NOMO-1 (cell line): ENCODE data around the gene DNAJC3.

Source experiments
- DNase-seq, 2 experiments: peaks; one replicate each; lab custom pipeline; 2025; ENCODE audit not compliant: unreplicated experiment in 2 of 2; lab: John Stamatoyannopoulos, UW

DNAJC3 gene, protein sequence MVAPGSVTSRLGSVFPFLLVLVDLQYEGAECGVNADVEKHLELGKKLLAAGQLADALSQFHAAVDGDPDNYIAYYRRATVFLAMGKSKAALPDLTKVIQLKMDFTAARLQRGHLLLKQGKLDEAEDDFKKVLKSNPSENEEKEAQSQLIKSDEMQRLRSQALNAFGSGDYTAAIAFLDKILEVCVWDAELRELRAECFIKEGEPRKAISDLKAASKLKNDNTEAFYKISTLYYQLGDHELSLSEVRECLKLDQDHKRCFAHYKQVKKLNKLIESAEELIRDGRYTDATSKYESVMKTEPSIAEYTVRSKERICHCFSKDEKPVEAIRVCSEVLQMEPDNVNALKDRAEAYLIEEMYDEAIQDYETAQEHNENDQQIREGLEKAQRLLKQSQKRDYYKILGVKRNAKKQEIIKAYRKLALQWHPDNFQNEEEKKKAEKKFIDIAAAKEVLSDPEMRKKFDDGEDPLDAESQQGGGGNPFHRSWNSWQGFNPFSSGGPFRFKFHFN

GRCh38 chr13:95676762-95677563 lies at the start of gene DNAJC3:
Gene DNAJC3 (plus strand): TSS chr13:95677139. CDS start chr13:95677256, 117 bp downstream.
- peak; percentile 97 to 99 for DNase-seq

- no peak for DNase-seq
Observed at GRCh38 chr13:95627590-95627989, 49.3 kb upstream of the DNAJC3 start.

DNA sequence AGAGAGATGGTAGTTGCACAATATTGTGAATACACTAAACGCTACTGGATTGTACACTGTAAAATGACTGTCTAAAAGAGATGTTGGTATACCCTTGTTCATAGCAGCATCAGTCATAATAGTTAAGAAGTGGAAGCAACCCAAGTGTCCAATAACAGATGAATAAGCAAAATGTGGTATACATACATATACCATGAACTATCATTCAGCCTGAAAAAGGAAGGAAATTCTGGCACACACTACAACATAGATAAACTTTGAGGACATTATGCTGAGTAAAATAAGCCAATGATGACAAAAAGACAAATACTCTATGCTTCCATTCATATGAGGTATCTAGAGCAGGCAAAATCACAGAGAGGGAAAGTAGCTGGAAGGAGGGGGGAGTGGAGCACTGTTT lies 48.5 kb upstream of the DNAJC3 start:
- no peak for DNase-seq

- DNase-seq: no peak
Observed at GRCh38 chr13:95629071-95629470, 47.9 kb upstream of the DNAJC3 start.

DNA sequence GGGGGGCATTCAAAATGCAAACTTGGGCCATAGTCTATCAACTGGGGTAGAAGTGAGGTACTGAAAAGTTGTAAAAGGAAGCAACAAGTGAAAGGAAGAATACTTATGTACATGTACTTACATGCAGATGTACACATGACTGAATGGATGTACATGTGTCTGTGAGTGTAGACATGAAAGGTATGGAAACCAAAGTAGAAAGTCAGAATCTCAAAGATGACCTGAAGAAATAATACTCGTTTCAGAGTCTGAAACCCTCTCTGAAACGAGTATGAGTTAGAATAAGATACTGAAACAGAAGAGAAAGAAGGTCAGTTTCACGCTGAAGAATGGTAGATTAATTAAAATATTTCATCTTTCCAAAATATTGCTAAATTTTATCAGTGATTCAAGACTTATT lies 46.3 kb upstream of the DNAJC3 start:
- DNase-seq: no peak

DNA sequence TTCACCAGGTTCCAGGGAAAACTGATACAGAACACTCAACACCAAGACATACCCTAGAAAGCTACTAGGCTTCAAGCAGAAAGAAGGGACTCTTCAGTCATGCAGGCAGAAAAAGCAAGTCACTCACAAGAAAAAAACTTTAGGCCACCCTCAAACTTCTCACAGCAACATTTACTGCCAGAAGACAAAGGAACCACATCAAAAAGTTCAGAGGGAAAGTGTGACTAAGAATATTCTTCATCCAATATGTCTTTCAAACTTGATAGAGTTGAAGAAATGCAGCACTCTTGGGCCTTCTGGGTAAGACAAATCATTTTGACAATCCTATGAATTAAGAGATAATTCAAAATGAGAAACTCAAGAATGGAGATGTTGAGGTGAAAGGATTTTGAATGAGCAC lies 40.1 kb upstream of the DNAJC3 start:
- DNase-seq: no peak

DNA sequence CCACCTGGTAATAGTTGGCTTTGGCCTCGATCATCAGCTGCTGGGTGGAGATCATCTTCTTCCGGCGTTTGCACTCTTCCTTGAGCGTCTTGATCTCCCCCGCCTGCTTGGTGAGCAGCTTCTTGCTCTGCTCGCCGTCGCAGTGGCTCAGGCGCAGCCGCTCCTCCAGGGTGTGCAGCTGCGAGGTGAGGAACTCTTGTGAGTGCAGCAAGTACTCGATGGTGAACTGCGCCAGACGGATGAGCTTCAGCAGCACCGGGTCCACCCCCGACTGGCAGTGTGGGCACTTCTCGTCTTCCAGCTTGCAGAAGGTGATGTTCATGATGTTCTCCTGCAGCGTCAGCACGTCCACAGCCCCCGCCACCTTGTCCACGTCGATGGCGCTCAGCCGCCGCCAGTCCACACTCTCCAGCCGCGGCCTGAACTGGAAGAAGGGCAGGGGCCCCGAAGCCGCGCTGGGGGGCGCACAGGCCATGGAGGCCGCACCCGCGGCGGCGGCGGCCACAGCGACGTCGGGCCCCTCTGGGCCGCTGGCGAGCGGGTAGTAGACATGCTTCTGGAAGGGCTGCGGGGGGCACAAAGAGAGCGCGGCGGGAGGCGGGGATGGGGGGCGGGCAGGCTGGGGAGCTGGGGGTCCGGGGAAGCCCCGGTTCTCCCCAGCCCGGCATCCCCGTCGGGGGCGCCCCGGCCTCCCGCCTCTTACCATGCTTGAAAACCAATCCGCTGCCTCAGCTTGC lies 35.5 kb upstream of the DNAJC3 start:
- no peak for DNase-seq

DNA sequence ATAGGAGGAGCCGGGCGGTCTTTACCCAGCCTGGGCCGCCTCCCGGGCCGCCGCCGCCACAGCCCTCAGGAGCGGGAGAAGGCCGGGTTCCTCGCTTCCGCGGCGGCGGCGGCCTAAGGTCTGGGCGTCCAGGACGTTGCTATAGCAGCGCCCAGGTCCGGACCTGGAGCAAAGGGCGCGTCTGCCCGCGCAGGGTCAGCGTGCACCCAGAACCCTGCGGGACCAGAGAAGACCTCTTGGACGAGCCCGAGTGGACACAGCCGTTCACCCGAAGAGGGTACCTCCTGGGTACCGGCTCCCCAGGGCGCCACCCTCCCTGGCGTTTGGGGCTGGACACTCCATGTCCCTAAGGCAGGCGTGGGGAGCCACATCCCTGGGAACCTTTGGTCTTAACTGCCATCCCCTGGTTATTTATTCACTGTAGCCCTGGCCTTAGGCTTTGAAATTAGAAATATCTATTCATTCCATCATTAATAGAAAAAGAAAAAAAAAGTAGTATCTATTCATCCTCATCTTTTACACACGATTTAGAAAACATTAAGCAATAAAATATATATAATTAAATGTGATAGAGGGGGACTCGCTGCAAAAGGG lies 34.8 kb upstream of the DNAJC3 start:
- DNase-seq: no peak

GRCh38 chr13:95642999-95643398 lies 33.9 kb upstream of the DNAJC3 start:
- DNase-seq: no peak

GRCh38 chr13:95643571-95643935 lies 33.4 kb upstream of the DNAJC3 start:
- no peak for DNase-seq

- no peak for DNase-seq
Observed at GRCh38 chr13:95643936-95644598, 32.9 kb upstream of the DNAJC3 start.

DNA sequence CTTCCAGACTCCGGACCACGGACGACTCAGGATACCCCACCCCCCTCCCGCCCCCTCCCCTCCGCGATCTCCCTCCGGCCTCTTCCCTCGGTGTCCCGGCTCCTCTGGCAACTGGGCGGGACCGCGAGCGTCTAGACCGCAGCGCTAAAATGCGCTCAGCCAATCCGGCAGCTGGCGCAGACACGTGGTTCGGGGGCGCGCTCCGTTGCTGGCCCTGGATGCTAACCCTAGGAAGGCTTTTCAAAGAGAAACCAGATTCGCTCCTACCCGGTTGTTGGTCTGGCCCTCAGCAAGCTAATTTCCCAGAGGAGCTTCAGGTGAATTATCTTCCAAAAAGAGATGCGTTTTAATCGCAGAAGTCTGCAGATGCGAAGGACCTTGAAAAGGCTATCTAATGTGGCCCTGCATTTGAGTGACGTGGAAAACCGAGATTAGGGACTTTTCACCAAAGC lies 32.3 kb upstream of the DNAJC3 start, which contains the start of gene DZIP1:
Gene DZIP1 (minus strand): TSS at position 106 of the 452 bp plus-strand sequence. CDS start 2,677 bp downstream, outside the sequence.
- DNase-seq: peak; percentile 20 to 31

- DNase-seq: no peak
Observed at GRCh38 chr13:95647321-95647720, 29.6 kb upstream of the DNAJC3 start.

GRCh38 chr13:95650696-95651095 lies 26.2 kb upstream of the DNAJC3 start:
- peak; percentile 40 to 70 for DNase-seq

DNA sequence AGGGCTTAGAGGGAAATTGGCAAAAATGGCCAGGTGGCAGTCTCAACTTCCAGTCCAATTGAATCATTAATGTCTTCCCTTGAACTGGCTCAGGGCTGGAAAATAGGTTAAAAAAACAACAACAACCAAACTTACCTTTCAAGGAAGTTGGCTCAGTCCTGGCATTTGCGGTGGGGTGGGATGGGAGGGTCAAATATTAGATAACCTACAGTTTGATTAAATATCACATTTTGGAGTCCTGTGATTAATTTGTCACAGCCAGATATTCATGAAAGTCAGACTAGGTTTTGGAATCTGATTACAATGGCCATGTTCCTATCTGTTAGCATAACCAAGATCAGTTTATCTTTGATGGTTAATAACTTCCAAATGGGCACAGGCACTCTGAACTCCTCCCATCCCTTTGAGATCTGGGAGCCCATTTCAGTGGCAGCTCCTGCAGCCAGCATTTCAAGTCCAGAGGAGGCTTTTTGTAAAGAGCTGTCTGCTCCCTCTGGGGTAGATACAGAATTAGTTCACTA lies 24.6 kb upstream of the DNAJC3 start:
- no peak for DNase-seq

GRCh38 chr13:95652821-95653220 lies 24.1 kb upstream of the DNAJC3 start:
- DNase-seq: no peak

GRCh38 chr13:95656386-95657015 lies 20.4 kb upstream of the DNAJC3 start:
- no peak for DNase-seq

DNA sequence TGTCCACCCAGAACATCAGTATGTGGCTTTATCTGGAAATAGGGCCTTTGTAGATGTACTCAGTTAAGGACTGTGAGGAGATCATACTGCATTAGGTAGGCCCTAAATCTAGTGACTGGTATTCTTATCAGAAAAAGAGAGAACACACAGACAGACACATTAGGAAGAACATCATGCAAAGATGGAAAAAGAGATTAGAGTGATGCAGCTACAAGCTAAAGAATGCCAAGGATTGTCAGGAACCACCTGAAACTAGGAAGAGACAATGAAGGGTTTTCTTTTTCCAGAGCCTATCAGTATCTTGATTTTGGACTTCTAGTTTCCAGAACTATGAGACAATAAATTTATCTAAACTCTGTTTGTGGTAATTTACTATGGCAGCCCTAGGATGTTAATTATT lies 17.4 kb upstream of the DNAJC3 start:
- no peak for DNase-seq

DNA sequence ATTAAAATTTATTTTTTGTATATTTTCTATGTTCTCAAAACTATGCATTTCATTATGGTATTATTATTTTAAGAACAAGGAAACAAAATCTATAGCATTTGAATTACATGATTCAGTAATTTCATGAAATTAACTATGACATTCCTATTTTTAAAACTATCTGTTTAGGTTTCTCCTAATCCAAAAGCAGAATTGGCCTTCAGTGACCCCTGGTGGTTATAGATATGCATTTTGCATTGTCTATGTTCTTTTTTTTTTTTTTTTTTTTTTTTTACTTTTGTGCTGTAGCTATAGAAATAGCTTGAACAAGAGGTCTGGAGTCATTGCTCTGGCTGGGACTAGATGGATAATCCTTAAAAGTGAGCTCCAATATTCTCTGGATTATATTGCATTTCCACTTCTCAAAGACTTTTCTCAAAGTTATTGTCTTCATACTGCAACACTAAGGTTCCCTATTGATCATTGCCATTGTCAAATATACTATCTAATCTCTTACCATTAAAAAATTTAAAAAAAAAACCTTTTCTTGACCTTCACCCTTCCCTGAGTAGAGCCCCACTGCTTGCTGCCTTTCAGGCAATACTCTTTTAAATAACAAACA lies 15.9 kb upstream of the DNAJC3 start:
- peak in 1 of 2 experiments; percentile 56 for DNase-seq
